Measurements from ENCODE around the gene DNM2.
"Not testable (repeated sequence)": the region's sequence is repeated elsewhere in the genome, so short reads cannot be mapped to it uniquely, and the experiment has no call there.

The DNM2 gene

GRCh38 chr19:10752237-10752912 lies 34.5 kb downstream of the DNM2 start:
- no peak for DNase-seq (ENCODE audit: low read depth, low spot score)
- no peaks in the 10 kb centered on the region for H3K27me3 ChIP-seq (ENCODE audit: control insufficient read depth, insufficient read depth, low read length)
- H3K27ac ChIP-seq (ENCODE audit: low read length): no peak overlapping the region
- peaks cover 3% of the 10 kb centered on the region; the same call in 1 of the 2 replicates for H3K4me1 ChIP-seq (ENCODE audit: control insufficient read depth, insufficient read depth, low read length)
- no peak overlapping the region for H3K4me3 ChIP-seq (ENCODE audit: low read length)
- no peaks in the 10 kb centered on the region for H3K36me3 ChIP-seq (ENCODE audit: control insufficient read depth, insufficient read depth, low read length)
- WGBS (ENCODE audit: insufficient coverage, insufficient read length): no CpG with 5 or more reads among the region's 8 CpGs
- H3K9me3 ChIP-seq (ENCODE audit: control insufficient read depth, insufficient read depth, low read length): no peaks in the 10 kb centered on the region

DNA sequence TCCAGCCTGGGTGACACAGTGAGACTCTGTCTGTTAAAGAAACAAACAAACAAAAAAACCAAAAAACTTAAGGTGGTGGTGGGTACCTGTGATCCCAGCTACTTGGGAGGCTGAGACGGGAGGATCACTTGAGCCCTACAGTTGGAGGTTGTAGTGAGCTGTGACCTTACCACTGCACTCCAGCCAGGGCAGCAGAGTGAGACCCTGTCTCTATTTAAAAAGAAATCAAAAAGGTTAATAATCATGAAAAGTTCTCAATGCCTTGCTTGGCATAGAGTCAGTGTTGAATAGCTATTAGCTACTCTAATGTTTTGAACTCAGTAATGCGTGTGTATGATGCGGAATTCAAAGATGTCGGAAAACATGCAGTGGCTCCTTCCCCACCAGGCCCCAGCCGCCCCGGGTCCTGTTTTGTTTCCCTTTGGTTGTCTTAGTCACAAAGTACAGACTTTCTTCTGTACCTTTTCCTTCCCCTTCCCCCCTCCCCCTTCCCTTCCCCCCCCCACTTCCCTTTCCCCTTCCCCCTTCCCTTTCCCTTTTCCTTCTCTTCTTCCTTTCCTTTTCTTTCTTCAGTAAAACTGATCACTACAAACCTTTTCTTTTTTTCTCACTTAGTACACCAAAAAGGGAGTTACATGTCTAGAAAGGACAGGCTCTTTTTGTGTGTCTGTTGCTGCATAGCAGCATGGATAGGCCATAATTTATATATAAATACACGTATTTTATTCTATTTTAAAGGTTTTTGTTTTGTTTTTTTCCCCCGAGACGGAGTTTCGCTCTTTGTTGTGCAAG lies 35.2 kb downstream of the DNM2 start:
- Histone ChIP-seq H3K4me1 (ENCODE audit: control insufficient read depth, insufficient read depth, low read length) (peaks cover 3% of the 10 kb centered on the region; the same call in 1 of the 2 replicates), H3K27ac (ENCODE audit: low read length) (no peak overlapping the region), H3K9me3 (ENCODE audit: control insufficient read depth, insufficient read depth, low read length) (no peaks in the 10 kb centered on the region), H3K27me3 (ENCODE audit: control insufficient read depth, insufficient read depth, low read length) (no peaks in the 10 kb centered on the region), H3K4me3 (ENCODE audit: low read length) (no peak overlapping the region), H3K36me3 (ENCODE audit: control insufficient read depth, insufficient read depth, low read length) (no peaks in the 10 kb centered on the region)
- DNase-seq (ENCODE audit: low read depth, low spot score): no peak
- WGBS (ENCODE audit: insufficient coverage, insufficient read length): no CpG with 5 or more reads among the region's 10 CpGs

GRCh38 chr19:10756371-10756770 lies 38.5 kb downstream of the DNM2 start:
- Histone ChIP-seq H3K27ac (ENCODE audit: low read length) (no peak overlapping the region), H3K9me3 (ENCODE audit: control insufficient read depth, insufficient read depth, low read length) (no peaks in the 10 kb centered on the region), H3K27me3 (ENCODE audit: control insufficient read depth, insufficient read depth, low read length) (no peaks in the 10 kb centered on the region), H3K4me3 (ENCODE audit: low read length) (no peak overlapping the region; the same call in 1 of the 2 replicates), H3K4me1 (ENCODE audit: control insufficient read depth, insufficient read depth, low read length) (peaks cover 2% of the 10 kb centered on the region; the same call in 1 of the 2 replicates), H3K36me3 (ENCODE audit: control insufficient read depth, insufficient read depth, low read length) (no peaks in the 10 kb centered on the region)
- DNase-seq (ENCODE audit: low read depth, low spot score): no peak
- WGBS (ENCODE audit: insufficient coverage, insufficient read length): no CpG with 5 or more reads among the region's 10 CpGs

DNA sequence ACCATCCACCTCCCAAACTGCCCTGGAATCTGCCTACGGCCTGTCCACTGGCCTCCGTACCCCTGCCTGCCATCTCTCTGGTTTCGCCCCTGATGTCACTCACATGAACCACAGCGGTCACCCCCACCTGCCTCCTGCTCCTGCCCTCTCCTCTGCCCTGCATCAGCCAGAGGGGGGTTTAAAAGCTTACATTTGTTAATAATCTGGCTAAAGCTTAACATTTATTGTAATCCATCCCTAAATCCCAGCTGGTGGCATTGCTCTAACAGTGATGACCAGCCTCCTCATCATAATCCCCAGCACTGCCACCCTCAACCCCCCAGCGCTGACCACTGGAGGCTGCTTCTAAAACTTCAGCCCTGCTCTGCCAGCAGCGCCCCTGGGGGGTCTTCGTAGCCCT lies 38.9 kb downstream of the DNM2 start:
- Histone ChIP-seq H3K4me3 (ENCODE audit: low read length) (no peak overlapping the region), H3K36me3 (ENCODE audit: control insufficient read depth, insufficient read depth, low read length) (no peaks in the 10 kb centered on the region), H3K9me3 (ENCODE audit: control insufficient read depth, insufficient read depth, low read length) (no peaks in the 10 kb centered on the region), H3K4me1 (ENCODE audit: control insufficient read depth, insufficient read depth, low read length) (peaks cover 2% of the 10 kb centered on the region; the same call in 1 of the 2 replicates), H3K27ac (ENCODE audit: low read length) (no peak overlapping the region), H3K27me3 (ENCODE audit: control insufficient read depth, insufficient read depth, low read length) (no peaks in the 10 kb centered on the region)
- no peak for DNase-seq (ENCODE audit: low read depth, low spot score)
- WGBS (ENCODE audit: insufficient coverage, insufficient read length): no CpG with 5 or more reads among the region's 7 CpGs

DNA sequence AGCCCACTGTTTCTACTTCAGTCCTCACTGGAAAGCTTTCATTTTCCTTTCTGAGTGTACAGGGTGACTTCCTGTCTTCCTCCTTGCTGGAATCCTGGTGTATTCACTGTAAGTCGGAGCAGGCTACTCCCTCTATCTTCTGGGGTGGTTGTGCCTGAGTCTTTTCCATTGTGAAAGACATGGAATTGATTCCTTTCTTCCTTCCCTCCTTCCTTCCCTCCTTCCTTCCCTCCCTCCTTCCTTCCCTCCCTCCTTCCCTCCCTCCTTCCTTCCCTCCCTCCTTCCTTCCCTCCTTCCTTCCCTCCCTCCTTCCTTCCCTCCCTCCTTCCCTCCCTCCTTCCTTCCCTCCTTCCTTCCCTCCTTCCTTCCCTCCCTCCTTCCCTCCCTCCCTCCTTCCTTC lies 40.2 kb downstream of the DNM2 start:
- no CpG with 5 or more reads among the region's 1 CpG for WGBS (ENCODE audit: insufficient coverage, insufficient read length)
- not testable (repeated sequence) for H3K27me3 ChIP-seq (ENCODE audit: control insufficient read depth, insufficient read depth, low read length); H3K4me3 ChIP-seq (ENCODE audit: low read length); H3K4me1 ChIP-seq (ENCODE audit: control insufficient read depth, insufficient read depth, low read length); DNase-seq (ENCODE audit: low read depth, low spot score); H3K36me3 ChIP-seq (ENCODE audit: control insufficient read depth, insufficient read depth, low read length); H3K9me3 ChIP-seq (ENCODE audit: control insufficient read depth, insufficient read depth, low read length); H3K27ac ChIP-seq (ENCODE audit: low read length)

- no CpG with 5 or more reads among the region's 5 CpGs for WGBS (ENCODE audit: insufficient coverage, insufficient read length)
- H3K4me3 ChIP-seq (ENCODE audit: low read length): no peak overlapping the region
These were observed 41.1 kb downstream of the DNM2 start for GRCh38 chr19:10758978-10759377.

DNA sequence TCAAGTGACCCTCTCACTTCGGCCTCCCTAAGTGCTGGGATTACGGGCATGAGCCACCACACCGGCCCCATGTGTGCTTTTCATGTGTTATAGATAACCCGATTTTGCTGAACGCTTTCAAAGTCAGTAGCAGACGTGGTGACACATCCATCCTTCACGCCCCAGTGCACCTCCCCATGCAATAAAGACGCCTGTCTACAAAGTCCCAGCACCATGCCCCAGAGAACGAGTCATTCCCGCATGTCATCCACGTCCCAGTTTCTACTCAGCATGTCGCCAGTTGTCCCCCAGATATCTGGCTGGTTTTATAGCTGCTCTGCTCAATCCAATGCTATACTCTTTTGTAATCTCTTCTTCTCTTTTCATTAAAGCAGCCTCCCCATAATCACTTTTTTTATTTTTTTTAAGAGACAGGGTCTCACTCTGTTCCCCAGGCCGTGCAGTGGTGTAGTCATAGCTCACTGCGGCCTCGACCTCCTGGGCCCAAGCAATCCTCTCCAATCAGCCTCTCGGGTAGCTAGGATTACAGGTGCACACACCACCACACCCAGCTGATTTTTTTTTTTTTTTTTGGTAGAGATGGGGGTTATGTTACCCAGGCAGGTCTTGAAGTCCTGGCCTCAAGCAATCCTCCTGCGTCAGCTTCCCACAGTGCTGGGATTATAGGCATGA lies 42.5 kb downstream of the DNM2 start:
- WGBS (ENCODE audit: insufficient coverage, insufficient read length): no CpG with 5 or more reads among the region's 17 CpGs
- DNase-seq (ENCODE audit: low read depth, low spot score): no peak
- no peaks in the 10 kb centered on the region for H3K9me3 ChIP-seq (ENCODE audit: control insufficient read depth, insufficient read depth, low read length)
- 0 out of 2 replicates have a peak, but pooled peaks cover 3% of the 10 kb centered on the region for H3K4me1 ChIP-seq (ENCODE audit: control insufficient read depth, insufficient read depth, low read length)
- H3K4me3 ChIP-seq (ENCODE audit: low read length): no peak overlapping the region
- no peak overlapping the region for H3K27ac ChIP-seq (ENCODE audit: low read length)
- H3K27me3 ChIP-seq (ENCODE audit: control insufficient read depth, insufficient read depth, low read length): no peaks in the 10 kb centered on the region
- H3K36me3 ChIP-seq (ENCODE audit: control insufficient read depth, insufficient read depth, low read length): peaks cover 2% of the 10 kb centered on the region; the same call in 1 of the 2 replicates

More at GRCh38 chr19:10758978-10759377, 41.1 kb downstream of the DNM2 start:
- no peak overlapping the region for H3K27ac ChIP-seq (ENCODE audit: low read length)
- H3K36me3 ChIP-seq (ENCODE audit: control insufficient read depth, insufficient read depth, low read length): peaks cover 2% of the 10 kb centered on the region; the same call in 1 of the 2 replicates
- H3K9me3 ChIP-seq (ENCODE audit: control insufficient read depth, insufficient read depth, low read length): no peaks in the 10 kb centered on the region
- 0 out of 2 replicates have a peak, but pooled peaks cover 3% of the 10 kb centered on the region for H3K4me1 ChIP-seq (ENCODE audit: control insufficient read depth, insufficient read depth, low read length)
- no peaks in the 10 kb centered on the region for H3K27me3 ChIP-seq (ENCODE audit: control insufficient read depth, insufficient read depth, low read length)
- DNase-seq (ENCODE audit: low read depth, low spot score): no peak

GRCh38 chr19:10761443-10762250 lies 43.8 kb downstream of the DNM2 start:
- Histone ChIP-seq H3K27ac (ENCODE audit: low read length) (no peak overlapping the region), H3K4me3 (ENCODE audit: low read length) (no peak overlapping the region), H3K4me1 (ENCODE audit: control insufficient read depth, insufficient read depth, low read length) (0 out of 2 replicates have a peak, but pooled peaks cover 3% of the 10 kb centered on the region), H3K9me3 (ENCODE audit: control insufficient read depth, insufficient read depth, low read length) (no peaks in the 10 kb centered on the region), H3K27me3 (ENCODE audit: control insufficient read depth, insufficient read depth, low read length) (no peaks in the 10 kb centered on the region), H3K36me3 (ENCODE audit: control insufficient read depth, insufficient read depth, low read length) (peaks cover 2% of the 10 kb centered on the region; the same call in 1 of the 2 replicates)
- WGBS (ENCODE audit: insufficient coverage, insufficient read length): no CpG with 5 or more reads among the region's 19 CpGs
- peak; percentile 13 for DNase-seq (ENCODE audit: low read depth, low spot score)

- Histone ChIP-seq H3K4me3 (ENCODE audit: low read length) (no peak overlapping the region), H3K27ac (ENCODE audit: low read length) (no peak overlapping the region), H3K36me3 (ENCODE audit: control insufficient read depth, insufficient read depth, low read length) (peaks cover 2% of the 10 kb centered on the region; the same call in 1 of the 2 replicates), H3K4me1 (ENCODE audit: control insufficient read depth, insufficient read depth, low read length) (0 out of 2 replicates have a peak, but pooled peaks cover 3% of the 10 kb centered on the region), H3K9me3 (ENCODE audit: control insufficient read depth, insufficient read depth, low read length) (no peaks in the 10 kb centered on the region), H3K27me3 (ENCODE audit: control insufficient read depth, insufficient read depth, low read length) (no peaks in the 10 kb centered on the region)
- no CpG with 5 or more reads among the region's 1 CpG for WGBS (ENCODE audit: insufficient coverage, insufficient read length)
- no peak for DNase-seq (ENCODE audit: low read depth, low spot score)
These were observed 44.8 kb downstream of the DNM2 start for GRCh38 chr19:10762656-10763055.
